ENCODE measurements around the gene LLGL1. TPM values are rescaled to one million over a fixed set of nuclear protein-coding genes. Genes with fewer than 3 reads are reported as not detected.

LLGL1 gene
- total and polyA plus RNA-seq, 2 donors (not counting 1 experiment from before 2014, with no cell fraction given): 15.1 to 32.2 TPM

- peak overlapping the region; percentile 77 for H3K4me2 ChIP-seq (ENCODE audit: extremely low read depth, insufficient read depth, low read length)
- H3K36me3 ChIP-seq (ENCODE audit: control insufficient read depth, insufficient read depth, low read length): peaks cover 2% of the 10 kb centered on the region
- no peaks in the 10 kb centered on the region for H3K9me3 ChIP-seq (ENCODE audit: control insufficient read depth, insufficient read depth, low read depth, low read length)
- H4K20me1 ChIP-seq (ENCODE audit: control insufficient read depth, extremely low read depth, insufficient read depth, low read length): no peaks in the 10 kb centered on the region
- peak overlapping the region; percentile 1 for H3K9ac ChIP-seq (ENCODE audit: insufficient read depth, low read length)
- peaks cover 11% of the 10 kb centered on the region for H3K79me2 ChIP-seq (ENCODE audit: control insufficient read depth, insufficient read depth, low read length)
- H2AFZ ChIP-seq (ENCODE audit: low read length): peak overlapping the region; percentile 97
- peaks cover 19% of the 10 kb centered on the region for H3K4me1 ChIP-seq (ENCODE audit: control insufficient read depth, extremely low read depth, insufficient read depth, low read length)
- peak overlapping the region; percentile 58 for H3K27ac ChIP-seq (ENCODE audit: insufficient read depth, low read length)
- peak overlapping the region in 3 of 4 experiments; percentile 17 to 53 (median 49) for H3K4me3 ChIP-seq (replicated peaks in 1 of 4; ENCODE audit: control extremely low read depth in 1 of 4, insufficient read depth in 1 of 4, low read depth in 3 of 4, low read length in 4 of 4)
- DNase-seq (ENCODE audit: low read depth in 2 of 2): peak; percentile 14 to 32
- no peaks in the 10 kb centered on the region for H3K27me3 ChIP-seq (ENCODE audit: control insufficient read depth, insufficient read depth, low read length)
- TF ChIP-seq CTCF (conservative IDR thresholded peaks at IDR 0.05 in 1 of 2, IDR thresholded peaks at IDR 0.05 in 1 of 2; ENCODE audit: low read depth in 1 of 2, low read length in 2 of 2) (no peak), EZH2 (IDR thresholded peaks at IDR 0.05; ENCODE audit: low read length, missing control alignments) (no peak)
Observed at GRCh38 chr17:18224387-18225120, 881 bp upstream of the LLGL1 start.

GRCh38 chr17:18225642-18226283 is 328 bp downstream of the LLGL1 start:
- Histone ChIP-seq H3K4me1 (ENCODE audit: control insufficient read depth, extremely low read depth, insufficient read depth, low read length) (peaks cover 19% of the 10 kb centered on the region), H4K20me1 (ENCODE audit: control insufficient read depth, extremely low read depth, insufficient read depth, low read length) (no peaks in the 10 kb centered on the region), H3K79me2 (ENCODE audit: control insufficient read depth, insufficient read depth, low read length) (peaks cover 11% of the 10 kb centered on the region), H3K27me3 (ENCODE audit: control insufficient read depth, insufficient read depth, low read length) (no peaks in the 10 kb centered on the region), H3K36me3 (ENCODE audit: control insufficient read depth, insufficient read depth, low read length) (peaks cover 2% of the 10 kb centered on the region), H3K4me2 (ENCODE audit: extremely low read depth, insufficient read depth, low read length) (peak overlapping the region; percentile 77), H3K4me3 (replicated peaks in 1 of 4; ENCODE audit: control extremely low read depth in 1 of 4, insufficient read depth in 1 of 4, low read depth in 3 of 4, low read length in 4 of 4) (peak overlapping the region; percentile 65 to 83 (median 74)), H3K9ac (ENCODE audit: insufficient read depth, low read length) (peak overlapping the region; percentile 51), H3K27ac (ENCODE audit: insufficient read depth, low read length) (peak overlapping the region; percentile 66), H2AFZ (ENCODE audit: low read length) (peak overlapping the region; percentile 52), H3K9me3 (ENCODE audit: control insufficient read depth, insufficient read depth, low read depth, low read length) (no peaks in the 10 kb centered on the region)
- no peak for TF ChIP-seq EZH2 (IDR thresholded peaks at IDR 0.05; ENCODE audit: low read length, missing control alignments)
- TF ChIP-seq CTCF (conservative IDR thresholded peaks at IDR 0.05 in 1 of 2, IDR thresholded peaks at IDR 0.05 in 1 of 2; ENCODE audit: low read depth in 1 of 2, low read length in 2 of 2): no peak
- peak in 1 of 2 donors; percentile 10 for DNase-seq (ENCODE audit: low read depth in 2 of 2)

- H3K27ac ChIP-seq (ENCODE audit: insufficient read depth, low read length): no peak overlapping the region
- H3K4me1 ChIP-seq (ENCODE audit: control insufficient read depth, extremely low read depth, insufficient read depth, low read length): peaks cover 13% of the 10 kb centered on the region
- no peaks in the 10 kb centered on the region for H3K27me3 ChIP-seq (ENCODE audit: control insufficient read depth, insufficient read depth, low read length)
- H2AFZ ChIP-seq (ENCODE audit: low read length): no peak overlapping the region
- peak in 1 of 2 donors; percentile 11 for DNase-seq (ENCODE audit: low read depth in 2 of 2)
- no peaks in the 10 kb centered on the region for H3K9me3 ChIP-seq (ENCODE audit: control insufficient read depth, insufficient read depth, low read depth, low read length)
- H3K36me3 ChIP-seq (ENCODE audit: control insufficient read depth, insufficient read depth, low read length): peaks cover 2% of the 10 kb centered on the region
- no peaks in the 10 kb centered on the region for H4K20me1 ChIP-seq (ENCODE audit: control insufficient read depth, extremely low read depth, insufficient read depth, low read length)
- TF ChIP-seq EZH2 (IDR thresholded peaks at IDR 0.05; ENCODE audit: low read length, missing control alignments): no peak
- no peak for TF ChIP-seq CTCF (conservative IDR thresholded peaks at IDR 0.05 in 1 of 2, IDR thresholded peaks at IDR 0.05 in 1 of 2; ENCODE audit: low read depth in 1 of 2, low read length in 2 of 2)
- peak overlapping the region; percentile 77 for H3K4me2 ChIP-seq (ENCODE audit: extremely low read depth, insufficient read depth, low read length)
- H3K4me3 ChIP-seq (replicated peaks in 1 of 4; ENCODE audit: control extremely low read depth in 1 of 4, insufficient read depth in 1 of 4, low read depth in 3 of 4, low read length in 4 of 4): peak overlapping the region; percentile 65 to 83 (median 74)
- H3K79me2 ChIP-seq (ENCODE audit: control insufficient read depth, insufficient read depth, low read length): peaks cover 11% of the 10 kb centered on the region
- no peak overlapping the region for H3K9ac ChIP-seq (ENCODE audit: insufficient read depth, low read length)
Observed at GRCh38 chr17:18226284-18226945, 980 bp downstream of the LLGL1 start.

All from fibroblast of lung (primary cell).